ENCODE results near the gene IRF7.

DNA sequence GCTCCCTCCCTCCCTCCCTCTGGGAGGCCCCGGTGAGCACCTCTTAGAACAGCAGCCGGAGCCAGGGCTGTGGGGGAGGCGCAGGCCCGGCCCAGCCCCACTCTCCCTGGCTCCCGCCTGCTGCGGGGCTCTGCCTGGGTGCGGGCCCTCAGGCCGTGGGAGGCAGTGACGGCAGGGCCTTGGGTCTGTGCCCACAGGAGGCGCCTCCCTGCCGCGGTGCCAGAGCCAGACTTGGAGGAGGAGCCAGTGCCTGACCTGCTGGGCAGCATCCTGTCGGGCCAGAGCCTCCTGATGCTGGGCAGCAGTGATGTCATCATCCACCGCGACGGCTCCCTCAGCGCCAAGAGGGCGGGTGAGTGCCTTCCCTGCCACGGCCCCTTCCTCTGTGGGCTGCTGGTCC, 9.5 kb downstream of the IRF7 start:
- TF ChIP-seq, protein P1, sequence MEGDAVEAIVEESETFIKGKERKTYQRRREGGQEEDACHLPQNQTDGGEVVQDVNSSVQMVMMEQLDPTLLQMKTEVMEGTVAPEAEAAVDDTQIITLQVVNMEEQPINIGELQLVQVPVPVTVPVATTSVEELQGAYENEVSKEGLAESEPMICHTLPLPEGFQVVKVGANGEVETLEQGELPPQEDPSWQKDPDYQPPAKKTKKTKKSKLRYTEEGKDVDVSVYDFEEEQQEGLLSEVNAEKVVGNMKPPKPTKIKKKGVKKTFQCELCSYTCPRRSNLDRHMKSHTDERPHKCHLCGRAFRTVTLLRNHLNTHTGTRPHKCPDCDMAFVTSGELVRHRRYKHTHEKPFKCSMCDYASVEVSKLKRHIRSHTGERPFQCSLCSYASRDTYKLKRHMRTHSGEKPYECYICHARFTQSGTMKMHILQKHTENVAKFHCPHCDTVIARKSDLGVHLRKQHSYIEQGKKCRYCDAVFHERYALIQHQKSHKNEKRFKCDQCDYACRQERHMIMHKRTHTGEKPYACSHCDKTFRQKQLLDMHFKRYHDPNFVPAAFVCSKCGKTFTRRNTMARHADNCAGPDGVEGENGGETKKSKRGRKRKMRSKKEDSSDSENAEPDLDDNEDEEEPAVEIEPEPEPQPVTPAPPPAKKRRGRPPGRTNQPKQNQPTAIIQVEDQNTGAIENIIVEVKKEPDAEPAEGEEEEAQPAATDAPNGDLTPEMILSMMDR (IDR thresholded peaks at IDR 0.05) = no peak
- TF ChIP-seq POLR2A (IDR thresholded peaks at IDR 0.05) (no peak), EP300 (IDR thresholded peaks at IDR 0.05) (no peak)

Data from ovary (tissue), 3 donors.